Activated CD4-positive, alpha-beta T cell treated with anti-CD3 and anti-CD28 coated beads, Interleukin-10, Interleukin-2, amounts not matched to agents 100 ng/mL and 50 ng/mL, durations not matched to agents 16 hours and 8 hours (primary cell): ENCODE data around the gene ACTR6.
"Not testable (repeated sequence)": the region's sequence is repeated elsewhere in the genome, so short reads cannot be mapped to it uniquely, and the experiment has no call there.

Experiments
- DNase-seq: peaks from one replicate; pipeline ENCODE4 v3.0.0-alpha.2; 2020

The ACTR6 gene

DNA sequence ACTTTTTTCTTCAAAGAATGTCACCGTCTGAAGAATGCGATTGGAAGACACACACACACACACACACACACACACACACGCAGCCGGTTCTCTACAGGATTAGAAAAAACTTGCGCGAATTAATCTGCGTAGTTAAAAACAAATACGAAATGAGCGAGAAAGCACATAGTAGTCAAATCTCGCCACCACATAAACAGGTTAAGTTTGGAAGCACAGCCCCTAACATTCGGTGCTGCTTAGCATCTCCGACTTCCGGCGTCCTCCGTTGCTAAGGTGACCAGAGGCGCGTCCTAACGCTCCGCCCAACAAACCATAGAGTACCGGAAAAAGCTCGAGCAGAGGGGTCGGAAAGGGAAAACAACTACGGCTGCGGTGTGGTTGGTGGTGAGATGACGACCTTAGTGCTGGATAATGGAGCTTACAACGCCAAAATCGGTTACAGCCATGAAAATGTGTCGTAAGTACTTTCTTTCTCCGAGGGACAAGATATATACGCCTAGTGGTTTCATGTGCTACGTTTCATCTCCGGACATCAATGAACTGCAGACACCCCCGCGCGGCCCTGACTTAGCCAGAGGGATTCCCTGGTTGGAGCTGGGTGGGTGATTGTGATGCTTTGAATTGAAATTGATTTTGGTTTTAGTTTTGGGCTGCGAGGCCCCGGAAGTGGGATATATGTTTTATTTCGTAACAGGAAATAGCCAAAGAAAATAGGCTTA, at the start of gene ACTR6:
Gene ACTR6, plus strand, starts transcription at position 353 of the 719 bp plus-strand sequence. Its CDS starts 37 bp downstream, at position 390.
- peak; percentile 97 for DNase-seq

DNA sequence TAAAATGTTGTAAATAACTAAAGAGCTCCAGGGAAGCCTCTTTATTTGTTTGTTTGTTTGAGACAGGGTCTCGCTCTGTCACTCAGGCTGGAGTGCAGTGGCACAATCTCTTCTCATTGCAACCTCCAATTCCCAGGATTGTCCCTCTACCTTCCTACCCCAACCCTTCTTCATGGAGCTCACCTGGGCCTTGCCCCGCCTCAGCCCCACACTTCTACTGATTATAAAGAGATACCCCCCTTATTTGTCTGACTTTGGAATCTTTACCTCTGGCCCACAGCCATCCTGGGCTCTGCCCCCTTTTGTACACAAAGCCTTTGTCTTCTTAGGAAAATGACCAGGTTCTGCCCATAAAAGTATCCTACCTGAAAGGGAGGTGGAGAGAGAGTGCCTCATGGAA, 48.8 kb upstream of the ACTR6 start:
- no peak for DNase-seq

DNA sequence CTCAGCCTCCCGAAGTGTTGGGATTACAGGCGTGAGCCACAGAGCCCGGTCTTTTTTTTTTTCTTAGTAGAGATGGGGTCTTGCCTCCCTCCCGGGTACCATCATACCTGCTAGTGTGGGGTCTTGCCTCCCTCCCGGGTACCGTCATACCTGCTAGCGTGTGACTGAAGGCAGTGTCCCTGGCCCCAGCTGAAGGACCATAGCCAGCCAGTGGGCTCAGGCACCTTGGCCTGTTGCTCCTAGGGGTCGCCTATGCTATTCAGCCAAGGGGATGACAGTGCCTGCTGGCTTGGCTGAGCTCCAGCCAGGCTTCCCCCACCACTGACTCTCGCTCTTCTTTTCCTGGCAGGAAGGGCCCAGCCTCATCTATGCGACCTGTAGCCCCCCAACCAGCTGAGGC, 47.5 kb upstream of the ACTR6 start:
- no peak for DNase-seq

DNA sequence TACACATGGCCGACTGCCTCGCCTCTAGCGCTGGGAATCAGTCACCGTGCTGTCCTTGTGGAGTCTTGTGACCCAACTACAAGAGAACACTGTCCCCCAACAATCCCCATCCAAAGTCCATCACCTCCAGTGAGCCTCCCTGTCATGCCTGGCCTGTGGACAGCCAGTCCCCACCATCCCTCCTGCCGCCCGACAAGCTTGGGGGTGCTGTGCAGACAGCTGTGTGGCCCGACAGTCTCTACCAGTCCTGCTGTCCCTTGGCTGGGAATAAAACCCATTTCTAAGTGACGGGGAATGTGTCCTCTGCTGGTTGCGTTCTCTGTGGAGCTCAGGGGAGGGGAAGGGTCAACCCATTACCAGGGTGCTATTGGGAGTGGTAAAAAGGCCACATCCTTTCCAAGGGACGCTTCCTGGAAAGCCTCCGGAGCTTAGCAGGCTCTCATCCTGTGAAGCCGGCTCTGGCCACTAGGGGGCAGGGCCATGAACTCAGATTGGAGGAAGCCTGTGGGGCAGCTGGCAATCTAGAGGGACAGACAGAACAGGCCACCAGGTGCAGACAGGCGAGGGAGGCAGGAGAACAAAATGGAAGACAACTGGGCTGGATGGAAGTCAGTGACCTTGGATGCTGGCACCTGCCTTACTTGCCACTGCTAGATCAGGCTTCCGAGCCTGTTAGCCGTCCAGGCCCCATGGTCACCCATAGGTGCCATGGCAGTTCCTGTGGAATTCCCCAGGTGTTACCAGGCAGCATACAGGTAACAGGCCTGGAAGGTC, 46.0 kb upstream of the ACTR6 start:
- peak; percentile 84 for DNase-seq

DNA sequence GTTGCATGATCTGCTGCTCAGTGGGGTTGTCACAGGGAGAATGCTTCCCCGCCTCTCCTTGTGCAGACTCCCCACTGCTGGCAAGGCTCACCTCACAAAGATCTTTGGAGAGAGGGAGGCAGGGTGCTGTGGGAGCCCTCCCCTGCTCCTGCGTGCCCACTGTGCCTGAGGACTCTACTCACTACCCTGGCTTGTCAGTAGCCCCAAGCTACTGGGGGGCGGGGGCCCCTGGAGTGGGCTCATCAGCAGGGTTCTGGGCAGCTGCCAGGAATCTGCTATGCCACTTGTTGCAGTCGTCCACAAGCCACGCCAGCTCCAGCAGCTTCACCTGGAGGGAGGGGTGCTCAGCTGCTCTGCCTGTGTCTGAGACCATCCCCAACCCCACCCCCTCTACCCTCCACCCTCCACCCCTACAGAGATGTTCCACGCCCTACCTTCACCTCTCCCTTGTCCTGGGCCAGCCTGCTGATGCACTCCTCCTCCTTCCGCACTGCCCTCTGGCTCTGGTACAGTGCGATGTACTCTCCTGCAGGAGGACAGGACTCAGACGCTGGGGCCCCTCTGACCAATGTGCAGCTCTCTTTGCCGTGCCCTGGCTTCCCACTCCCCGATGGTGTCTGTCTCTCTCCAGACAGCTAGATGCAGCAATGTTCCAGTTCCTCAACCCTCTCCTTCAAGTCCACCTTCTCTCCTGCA, 43.7 kb upstream of the ACTR6 start:
- DNase-seq = no peak

DNA sequence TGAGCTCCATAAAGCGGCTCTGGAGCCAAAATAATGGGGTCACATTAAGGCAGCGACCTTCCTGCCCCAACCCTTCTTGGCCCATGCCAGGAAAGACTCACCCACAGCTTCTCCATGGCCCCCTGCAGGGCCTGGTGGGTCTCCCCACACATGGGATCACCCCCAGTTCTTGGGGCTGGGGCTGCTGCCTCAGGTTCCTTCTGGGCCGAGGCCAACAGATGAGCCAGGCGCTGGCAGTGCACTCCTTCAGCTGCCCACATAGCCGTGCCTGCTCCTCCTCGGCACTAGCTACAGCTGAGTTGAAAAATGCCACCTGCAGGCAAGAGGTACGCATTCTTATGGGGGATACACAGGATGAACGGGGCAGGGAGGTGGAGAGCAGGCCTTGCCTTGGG, 43.2 kb upstream of the ACTR6 start:
- DNase-seq = no peak

DNA sequence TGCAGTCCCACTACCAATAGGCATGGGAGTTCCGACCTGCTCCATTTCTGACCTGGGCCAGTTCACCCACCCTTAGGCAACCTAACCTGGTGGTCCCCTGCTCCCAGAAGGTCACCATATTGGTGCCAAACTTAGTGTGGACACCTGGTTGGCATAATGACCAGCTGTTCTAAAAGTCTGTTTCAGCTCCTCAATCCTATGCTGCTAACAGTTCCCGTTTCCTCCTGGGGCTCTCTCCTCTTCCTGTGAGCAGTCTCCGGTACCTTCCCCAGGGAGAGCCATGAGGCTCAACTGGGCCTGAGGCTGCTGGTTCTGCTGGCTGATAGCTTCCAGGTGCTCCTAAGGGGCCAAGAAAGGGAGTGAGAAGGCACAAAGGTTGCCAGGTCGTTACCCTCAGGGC, 42.1 kb upstream of the ACTR6 start:
- DNase-seq = no peak

DNA sequence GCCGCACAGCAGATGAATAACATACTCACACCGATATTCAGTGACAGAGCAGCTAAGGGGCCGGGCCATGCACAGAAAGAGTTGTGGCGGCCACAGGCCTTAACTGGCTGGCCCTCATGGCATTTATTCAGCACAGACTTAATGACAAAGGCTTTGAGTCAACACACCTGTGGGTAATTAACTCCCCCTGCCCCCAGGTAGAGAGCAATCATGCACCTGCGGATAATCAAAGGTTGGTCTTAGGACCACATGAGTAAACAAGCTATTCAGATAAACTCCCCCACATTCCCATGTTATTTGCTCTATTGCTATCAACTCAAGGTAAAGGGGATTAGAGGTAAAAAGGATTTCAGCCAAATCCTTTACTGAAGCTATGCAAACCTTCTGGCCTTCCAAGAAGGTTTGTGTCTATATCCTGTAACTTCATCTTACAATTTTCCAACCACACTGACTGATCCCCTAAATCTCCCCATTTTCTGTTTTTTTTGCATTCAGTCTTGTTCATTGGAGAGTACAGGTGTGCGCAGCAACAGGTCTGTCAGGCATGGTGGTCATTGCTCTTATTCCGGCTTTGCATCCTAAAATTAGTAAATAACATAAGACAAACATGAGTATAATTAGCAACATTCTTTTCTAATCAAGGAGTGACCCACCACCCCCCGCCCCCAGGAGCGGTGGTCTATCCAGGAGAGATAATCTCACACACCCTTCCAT, 41.1 kb upstream of the ACTR6 start:
- no peak for DNase-seq

DNA sequence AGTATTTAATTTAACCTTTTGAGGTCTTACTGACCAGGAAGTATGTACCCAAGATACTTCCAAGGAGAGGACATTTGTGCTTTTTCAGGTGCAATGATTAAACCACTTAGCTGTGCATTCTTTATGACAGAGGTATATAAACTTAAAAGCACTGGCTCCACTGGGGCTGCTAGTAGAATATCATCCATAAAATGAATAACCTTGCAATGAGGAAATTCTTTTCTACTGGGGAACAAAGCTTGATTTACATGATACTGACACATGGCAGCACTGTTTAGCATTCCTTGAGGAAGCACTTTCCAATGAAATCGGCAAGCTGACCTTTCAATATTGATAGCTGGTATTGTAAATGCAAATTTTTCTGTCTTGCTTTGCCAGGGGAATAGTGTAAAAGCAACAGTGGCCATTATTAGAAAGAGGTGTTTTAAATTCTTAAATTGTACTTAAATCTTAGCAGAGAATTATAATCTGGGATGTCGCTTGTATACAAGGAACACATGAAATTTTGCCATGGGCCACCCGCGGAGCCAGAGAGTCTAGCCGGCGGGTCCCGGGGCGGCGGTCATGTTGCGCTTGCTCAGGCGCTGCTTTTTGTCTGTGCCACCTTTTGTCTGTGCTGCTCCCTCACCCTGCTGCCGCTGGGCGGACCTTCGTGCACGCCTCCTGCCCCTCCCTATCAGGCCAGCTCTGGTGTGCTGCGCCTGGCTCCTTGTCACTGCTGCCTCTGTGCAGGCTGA, 37.0 kb upstream of the ACTR6 start:
- DNase-seq = peak; percentile 84

DNA sequence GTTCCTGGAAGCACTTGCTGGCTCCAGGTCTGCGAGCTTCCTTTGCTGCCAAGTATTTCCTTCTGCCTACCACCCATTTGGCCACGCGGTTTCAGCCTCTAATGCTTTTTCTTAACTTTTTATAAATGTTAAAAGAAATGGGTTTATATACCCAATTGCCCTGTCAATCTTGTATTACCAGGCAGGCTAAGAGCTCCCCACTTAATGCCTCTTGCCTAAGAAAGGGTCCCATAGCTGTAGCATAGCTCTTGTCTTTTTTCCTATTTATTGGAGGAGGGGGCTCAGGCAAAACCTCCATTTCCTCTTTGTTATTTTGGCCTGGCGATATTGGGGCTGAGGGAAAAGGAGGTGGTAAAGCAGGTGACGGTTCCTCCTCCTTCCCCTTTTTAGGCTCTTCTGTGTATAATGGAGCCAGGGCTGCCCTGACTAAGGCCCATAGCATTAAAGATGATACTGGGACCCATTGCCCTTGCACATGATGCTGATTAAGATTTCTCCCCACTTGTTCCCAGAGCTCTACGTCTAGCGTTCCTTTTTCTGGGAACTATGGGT, 36.4 kb upstream of the ACTR6 start:
- DNase-seq = no peak

DNA sequence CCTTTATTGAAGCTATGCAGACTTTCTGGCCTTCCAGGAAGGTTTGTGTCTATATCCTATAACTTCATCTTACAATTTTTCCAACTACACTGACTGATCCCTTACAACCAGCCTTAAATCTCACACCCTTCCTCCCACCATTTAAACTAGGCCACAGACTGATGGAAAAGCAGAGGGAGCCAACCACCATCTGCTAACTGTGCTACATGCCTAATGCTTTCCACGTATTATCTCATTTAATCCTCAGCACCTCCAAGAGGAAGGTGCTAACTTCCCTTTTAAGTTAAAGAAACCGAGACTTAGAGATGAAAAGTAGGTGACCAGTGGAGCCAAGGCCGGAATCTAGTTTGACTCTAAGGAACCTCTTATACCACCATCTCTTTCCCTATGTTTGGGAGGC, 35.3 kb upstream of the ACTR6 start:
- DNase-seq = no peak

DNA sequence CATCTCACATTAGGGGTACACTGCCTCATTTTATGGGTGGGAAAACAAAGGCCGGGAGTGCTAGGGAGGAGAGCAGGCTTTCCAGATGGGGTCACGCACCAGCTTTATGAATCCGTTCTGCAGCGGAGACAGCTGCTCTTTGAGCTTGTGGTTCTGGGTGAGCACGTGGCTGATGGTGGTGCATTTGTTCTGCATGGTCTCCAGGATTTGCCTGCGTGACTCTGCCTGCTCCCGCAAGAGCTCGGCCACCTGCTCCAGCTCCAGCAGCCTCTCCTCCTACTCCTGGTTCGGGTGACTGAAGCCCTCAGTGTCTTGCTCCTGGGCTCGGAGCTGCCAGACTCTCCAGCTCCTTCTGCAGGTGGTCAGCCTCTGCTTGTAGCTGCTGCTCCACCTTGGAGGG, 34.4 kb upstream of the ACTR6 start:
- DNase-seq = no peak

DNA sequence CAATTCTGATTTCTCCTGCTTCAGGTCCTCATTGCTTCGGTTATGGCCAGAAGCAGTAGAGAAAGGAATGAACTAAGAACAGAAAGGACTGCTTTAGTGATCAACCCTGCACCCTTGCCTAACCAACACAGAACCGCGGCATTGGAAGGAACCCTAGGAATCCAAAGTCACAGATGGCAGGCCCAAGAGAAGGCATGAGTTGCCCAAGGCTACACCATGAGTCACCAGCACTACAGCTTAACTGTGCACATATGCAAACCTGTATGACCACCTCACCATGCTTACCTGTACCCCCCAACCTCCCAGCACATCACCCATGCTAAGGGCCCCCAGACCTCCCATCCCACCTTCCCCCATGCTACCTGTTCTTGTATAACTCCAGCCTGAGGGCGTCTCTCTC, 32.1 kb upstream of the ACTR6 start:
- DNase-seq = no peak

DNA sequence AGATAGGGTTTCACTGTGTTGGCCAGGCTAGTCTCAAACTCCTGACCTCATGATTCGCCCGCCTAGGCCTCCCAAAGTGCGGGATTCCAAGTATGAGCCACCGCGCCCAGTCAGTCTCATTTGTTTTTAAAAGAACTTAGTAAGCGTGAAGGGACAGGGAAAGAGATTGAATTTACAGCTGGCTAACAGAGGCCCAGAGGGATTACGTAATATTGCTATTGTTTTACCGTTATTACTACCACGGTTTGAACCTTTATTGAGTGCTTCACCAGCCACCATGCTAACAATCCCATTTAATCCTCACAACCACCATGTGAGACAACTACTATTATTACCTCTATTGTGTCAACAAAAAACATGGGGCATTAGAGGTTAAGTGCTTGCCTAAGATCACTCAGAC, 31.3 kb upstream of the ACTR6 start:
- DNase-seq = no peak

DNA sequence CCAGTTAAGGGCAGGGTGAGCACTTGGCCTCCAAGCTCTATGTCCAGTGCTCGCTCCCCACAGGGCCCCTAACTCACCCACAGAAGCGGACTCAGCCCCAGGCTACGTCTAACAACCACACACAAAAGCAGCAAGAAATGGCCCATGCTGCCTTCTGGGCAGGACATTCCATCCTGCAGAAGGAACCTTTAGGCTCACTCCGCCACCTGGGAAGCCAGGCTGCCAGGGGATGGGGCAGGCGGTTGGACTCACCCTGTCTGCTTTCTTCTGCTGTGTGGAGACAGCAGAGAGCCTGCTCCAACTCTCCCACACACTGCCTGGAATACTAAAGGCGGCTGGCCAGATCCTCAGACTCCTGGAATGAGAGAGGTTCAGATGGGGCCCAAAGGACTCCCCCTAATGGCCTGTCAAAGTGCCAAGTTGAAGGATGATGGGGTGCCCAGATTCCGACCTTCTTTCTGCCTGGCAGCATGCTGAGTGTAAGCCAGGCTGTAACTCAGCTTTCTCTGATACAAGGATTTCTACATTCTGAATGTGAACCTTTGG, 30.2 kb upstream of the ACTR6 start:
- no peak for DNase-seq

DNA sequence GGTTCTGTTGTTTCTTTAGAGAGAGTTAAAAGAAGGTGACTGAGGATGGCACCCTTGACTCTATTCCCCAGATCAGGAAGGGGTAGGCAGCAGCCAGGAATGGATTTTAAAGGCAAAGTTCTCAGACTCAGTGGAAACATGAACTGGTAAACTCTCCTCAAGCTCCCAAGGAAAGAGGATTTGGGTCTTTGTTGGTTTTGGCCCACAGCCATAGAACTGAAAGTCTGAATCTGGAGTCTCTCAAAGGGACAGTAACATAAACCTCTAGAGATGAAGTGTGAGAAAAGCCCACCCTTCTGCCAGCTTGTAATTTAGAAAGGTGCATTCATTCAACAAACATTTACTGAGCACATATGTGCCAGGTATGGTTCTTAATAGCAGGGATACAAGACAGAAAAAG, 29.4 kb upstream of the ACTR6 start:
- no peak for DNase-seq

DNA sequence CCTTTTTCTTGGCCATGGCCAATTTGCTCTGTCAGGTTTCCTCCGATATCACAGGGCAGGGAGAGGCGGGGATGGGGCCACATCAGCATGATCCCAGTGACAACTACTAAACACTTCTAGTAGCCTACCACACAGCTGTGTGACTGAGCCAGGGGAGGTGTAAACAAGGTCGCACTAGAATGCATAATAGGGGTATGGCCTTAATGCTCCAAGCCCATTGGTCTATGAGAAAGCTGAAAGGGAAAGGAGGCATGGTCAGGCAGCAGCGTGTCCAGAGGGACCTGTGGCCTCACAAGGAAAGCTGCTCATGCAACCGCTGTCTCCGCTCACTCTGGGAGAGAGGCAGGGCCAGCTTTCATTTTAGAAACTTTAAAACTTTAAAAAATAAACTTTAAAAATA, 27.5 kb upstream of the ACTR6 start:
- no peak for DNase-seq

DNA sequence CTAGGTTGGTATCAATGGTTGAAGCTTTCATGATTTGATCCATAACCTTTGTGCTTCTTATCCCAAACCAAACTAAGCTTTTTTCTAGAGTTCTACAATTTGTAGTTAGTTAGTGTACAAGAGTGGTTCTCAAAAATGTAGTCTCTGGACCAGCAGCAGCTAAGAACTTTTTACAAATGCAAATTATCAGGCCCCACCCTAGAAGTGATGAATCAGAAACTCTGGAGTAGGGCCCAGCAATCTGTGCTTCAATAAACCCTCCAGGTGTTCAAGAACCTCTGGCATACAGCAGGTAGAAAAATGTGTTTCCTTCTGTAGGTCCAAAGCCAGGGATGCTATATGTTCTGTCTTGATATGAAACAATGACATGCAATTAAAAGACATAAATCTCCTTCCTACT, 26.1 kb upstream of the ACTR6 start:
- DNase-seq = no peak

DNA sequence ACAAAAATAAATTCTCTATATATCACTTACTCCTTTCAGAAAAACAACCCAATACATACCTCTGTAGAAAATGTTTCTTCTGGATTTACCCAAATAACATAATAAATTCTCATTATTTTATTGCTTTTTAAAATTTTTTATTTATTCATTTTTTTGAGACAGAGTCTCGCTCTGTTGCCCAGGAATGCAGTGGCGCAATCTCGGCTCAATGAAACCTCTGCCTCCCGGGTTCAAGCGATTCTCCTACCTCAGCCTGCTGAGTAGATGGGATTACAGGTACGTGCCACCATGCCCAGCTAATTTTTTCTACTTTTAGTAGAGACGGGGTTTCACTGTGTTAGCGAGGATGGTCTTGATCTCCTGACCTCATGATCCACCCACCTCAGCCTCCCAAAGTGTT, 24.1 kb upstream of the ACTR6 start:
- DNase-seq = not testable (repeated sequence)

DNA sequence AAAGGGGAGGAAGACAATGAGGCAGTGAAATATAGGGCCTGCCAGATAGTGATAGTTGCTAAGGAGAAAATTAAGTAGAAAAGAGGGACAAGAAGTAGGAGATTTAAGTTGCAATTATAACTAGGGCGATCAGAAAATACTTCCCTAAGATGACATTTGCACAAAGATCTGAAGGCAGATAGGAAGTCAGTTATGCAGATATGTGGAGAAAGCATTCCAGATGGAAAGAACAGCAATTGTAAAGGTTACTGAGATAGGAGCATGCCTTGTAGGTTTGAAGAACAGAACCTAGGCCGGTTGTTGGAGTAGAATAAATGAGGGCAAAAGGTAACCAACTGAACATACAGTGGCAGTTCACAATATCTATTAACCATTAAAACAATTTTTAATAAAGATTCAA, 21.4 kb upstream of the ACTR6 start:
- DNase-seq = no peak

DNA sequence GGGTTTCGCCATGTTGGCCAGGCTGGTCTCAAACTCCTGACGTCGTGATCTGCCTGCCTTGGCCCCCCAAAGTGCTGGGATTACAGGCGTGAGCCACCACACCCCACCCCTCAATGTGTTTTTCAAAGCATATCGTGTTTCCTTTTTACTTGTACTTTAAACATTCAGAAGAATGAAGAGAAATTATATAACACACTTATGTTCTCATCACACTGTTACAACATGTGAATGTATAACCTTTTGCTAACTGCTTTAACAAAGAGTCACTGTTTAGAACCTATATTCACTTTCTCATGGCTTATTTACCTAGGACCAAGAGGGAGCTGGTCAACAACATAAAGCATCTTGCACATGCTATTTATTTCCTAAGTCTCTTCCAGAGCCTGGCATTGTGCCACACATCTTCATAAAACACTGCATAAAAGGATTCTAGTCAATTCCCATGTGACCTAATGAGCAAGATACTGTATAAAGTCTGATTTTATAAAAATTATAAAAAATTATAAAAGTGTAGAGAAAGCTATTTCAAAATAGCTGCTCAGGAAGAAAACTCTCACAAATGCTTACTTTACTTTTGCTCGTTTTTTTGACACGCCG, 16.0 kb upstream of the ACTR6 start:
- DNase-seq = no peak
